HCT116 (cell line): ENCODE measurements around the gene STAC2.

Experiments
- CTCF ChIP-seq, 3 experiments: fragments of 200-600 bp in 1 of 3; sonication (generic) in 1 of 3; IDR thresholded peaks in 2 of 3; conservative IDR thresholded peaks in 1 of 3; 2 replicates each; pipeline ENCODE4 v1.5.1; 2012 to 2017; ENCODE audit warnings: low read depth in 2 of 3, low read length in 2 of 3, antibody characterized with exemption in 1 of 3, borderline replicate concordance in 1 of 3, control low read depth in 1 of 3, mild to moderate bottlenecking in 1 of 3, mixed read lengths in 1 of 3, mixed run types in 1 of 3, moderate library complexity in 1 of 3; ENCODE audit not compliant: insufficient read depth in 1 of 3
- JUND ChIP-seq: IDR thresholded peaks from 2 replicates; pipeline ENCODE4 v1.6.1; 2012
- POLR2AphosphoS5 ChIP-seq: IDR thresholded peaks from 2 replicates; pipeline ENCODE4 v1.6.1; 2011; ENCODE audit warnings: mild to moderate bottlenecking, low read depth, low read length, moderate library complexity
- REST ChIP-seq: IDR thresholded peaks from 2 replicates; pipeline ENCODE4 v1.6.1; 2012; ENCODE audit warnings: low read depth

- TF ChIP-seq CTCF (IDR thresholded peaks at IDR 0.05 in 2 of 3, conservative IDR thresholded peaks at IDR 0.05 in 1 of 3; ENCODE audit: borderline replicate concordance in 1 of 3, insufficient read depth in 1 of 3, low read depth in 2 of 3, low read length in 2 of 3) = no peak
- peak; percentile 16; the same call in 1 of the 2 replicates for TF ChIP-seq JUND
- no peak; the same call in 1 of the 2 replicates for TF ChIP-seq POLR2AphosphoS5
- no peak for TF ChIP-seq REST
These were observed 20.6 kb downstream of the STAC2 start for GRCh38 chr17:39205112-39205526.
